HCT116 (cell line): Measurements from ENCODE around the gene RIMBP2.

Experiments
- CEBPB ChIP-seq: IDR thresholded peaks from 2 replicates; pipeline ENCODE4 v1.6.1; 2012; ENCODE audit warnings: low read depth
- CTCF ChIP-seq, 3 experiments: fragments of 200-600 bp in 1 of 3; sonication (generic) in 1 of 3; IDR thresholded peaks in 2 of 3; conservative IDR thresholded peaks in 1 of 3; 2 replicates each; pipeline ENCODE4 v1.5.1; 2012 to 2017; ENCODE audit warnings: low read depth in 2 of 3, low read length in 2 of 3, antibody characterized with exemption in 1 of 3, borderline replicate concordance in 1 of 3, control low read depth in 1 of 3, mild to moderate bottlenecking in 1 of 3, mixed read lengths in 1 of 3, mixed run types in 1 of 3, moderate library complexity in 1 of 3; ENCODE audit not compliant: insufficient read depth in 1 of 3
- EZH2 ChIP-seq: fragments of 200-600 bp; sonication (generic); IDR thresholded peaks from 2 replicates; pipeline ENCODE4 v1.6.1; 2017; ENCODE audit warnings: antibody characterized with exemption, mixed run types
- EZH2phosphoT487 ChIP-seq: fragments of 200-600 bp; IDR thresholded peaks from 2 replicates; pipeline ENCODE4 v1.6.1; 2018; ENCODE audit warnings: antibody characterized with exemption, borderline replicate concordance
- FOSL1 ChIP-seq: IDR thresholded peaks from 2 replicates; pipeline ENCODE4 v1.6.1; 2012; ENCODE audit warnings: low read depth
- MAX ChIP-seq: IDR thresholded peaks from 2 replicates; pipeline ENCODE4 v1.6.1; 2012
- POLR2A ChIP-seq: IDR thresholded peaks from 2 replicates; pipeline ENCODE4 v1.7.0; 2011; ENCODE audit warnings: borderline replicate concordance; ENCODE audit not compliant: insufficient read depth, insufficient read length; ENCODE audit errors: extremely low read depth
- POLR2AphosphoS5 ChIP-seq: IDR thresholded peaks from 2 replicates; pipeline ENCODE4 v1.6.1; 2011; ENCODE audit warnings: mild to moderate bottlenecking, low read depth, low read length, moderate library complexity
- RAD21 ChIP-seq: IDR thresholded peaks from 2 replicates; pipeline ENCODE4 v1.6.1; 2012; ENCODE audit warnings: low read depth, mild to moderate bottlenecking
- REST ChIP-seq: IDR thresholded peaks from 2 replicates; pipeline ENCODE4 v1.6.1; 2012; ENCODE audit warnings: low read depth
- SIN3A ChIP-seq: IDR thresholded peaks from 2 replicates; pipeline ENCODE4 v1.6.1; 2012; ENCODE audit warnings: low read depth
- SP1 ChIP-seq: IDR thresholded peaks from 2 replicates; pipeline ENCODE4 v1.6.1; 2012; ENCODE audit warnings: low read depth
- SRF ChIP-seq: IDR thresholded peaks from 2 replicates; pipeline ENCODE4 v1.6.1; 2012; ENCODE audit warnings: low read depth
- YY1 ChIP-seq: IDR thresholded peaks from 2 replicates; pipeline ENCODE4 v1.6.1; 2011; ENCODE audit warnings: low read length, low read depth, moderate library complexity, mild to moderate bottlenecking; ENCODE audit not compliant: insufficient replicate concordance; ENCODE audit errors: extremely low read depth

- no peak for TF ChIP-seq SRF
- TF ChIP-seq SP1 = no peak
- TF ChIP-seq CTCF (IDR thresholded peaks at IDR 0.05 in 2 of 3, conservative IDR thresholded peaks at IDR 0.05 in 1 of 3; ENCODE audit: borderline replicate concordance in 1 of 3, insufficient read depth in 1 of 3, low read depth in 2 of 3, low read length in 2 of 3) = no peak
- no peak for TF ChIP-seq MAX
- TF ChIP-seq YY1 = no peak
- no peak for TF ChIP-seq EZH2
- TF ChIP-seq POLR2A = no peak
- TF ChIP-seq POLR2AphosphoS5 = no peak
- TF ChIP-seq SIN3A = no peak
- no peak for TF ChIP-seq REST
- no peak for TF ChIP-seq RAD21
- no peak for TF ChIP-seq FOSL1
- TF ChIP-seq EZH2phosphoT487 = no peak
- no peak for TF ChIP-seq CEBPB
Measured at GRCh38 chr12:130627175-130627574, 88.9 kb downstream of the RIMBP2 start.
